ENCODE results near the gene TAS1R3. TPM values are rescaled to one million over a fixed set of nuclear protein-coding genes. Genes with fewer than 3 reads are reported as not detected.

The TAS1R3 gene
- total and polyA plus RNA-seq, 2 donors (not counting 1 experiment from before 2014, with no cell fraction given) = 4.1 to 11.7 TPM

GRCh38 chr1:1285611-1286311 is 45.3 kb upstream of the TAS1R3 start:
- H3K79me2 ChIP-seq (ENCODE audit: control insufficient read depth, insufficient read depth, low read length) = no peaks in the 10 kb centered on the region
- TF ChIP-seq, protein P1, sequence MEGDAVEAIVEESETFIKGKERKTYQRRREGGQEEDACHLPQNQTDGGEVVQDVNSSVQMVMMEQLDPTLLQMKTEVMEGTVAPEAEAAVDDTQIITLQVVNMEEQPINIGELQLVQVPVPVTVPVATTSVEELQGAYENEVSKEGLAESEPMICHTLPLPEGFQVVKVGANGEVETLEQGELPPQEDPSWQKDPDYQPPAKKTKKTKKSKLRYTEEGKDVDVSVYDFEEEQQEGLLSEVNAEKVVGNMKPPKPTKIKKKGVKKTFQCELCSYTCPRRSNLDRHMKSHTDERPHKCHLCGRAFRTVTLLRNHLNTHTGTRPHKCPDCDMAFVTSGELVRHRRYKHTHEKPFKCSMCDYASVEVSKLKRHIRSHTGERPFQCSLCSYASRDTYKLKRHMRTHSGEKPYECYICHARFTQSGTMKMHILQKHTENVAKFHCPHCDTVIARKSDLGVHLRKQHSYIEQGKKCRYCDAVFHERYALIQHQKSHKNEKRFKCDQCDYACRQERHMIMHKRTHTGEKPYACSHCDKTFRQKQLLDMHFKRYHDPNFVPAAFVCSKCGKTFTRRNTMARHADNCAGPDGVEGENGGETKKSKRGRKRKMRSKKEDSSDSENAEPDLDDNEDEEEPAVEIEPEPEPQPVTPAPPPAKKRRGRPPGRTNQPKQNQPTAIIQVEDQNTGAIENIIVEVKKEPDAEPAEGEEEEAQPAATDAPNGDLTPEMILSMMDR (IDR thresholded peaks at IDR 0.05) = no peak
- TF ChIP-seq EZH2 (IDR thresholded peaks at IDR 0.05; ENCODE audit: borderline replicate concordance, insufficient read depth, low read depth, low read length, poor library complexity, severe bottlenecking) = no peak
- CTCF ChIA-PET = interaction anchor here (0.8 to 1.7 kb wide), 4 partner anchors 11 to 302 kb away, joined by 3 to 5 read pairs (median 4); no protein-coding TSS in a partner anchor
- Mint-ChIP-seq H3K27me3 (no peaks in the 10 kb centered on the region), H3K4me1 (peaks cover 7% of the 10 kb centered on the region), H3K27ac (no peak overlapping the region), H3K9me3 (ENCODE audit: insufficient read depth) (no peaks in the 10 kb centered on the region), H3K4me3 (no peak overlapping the region)
- no peaks in the 10 kb centered on the region for H3K27me3 ChIP-seq (replicated peaks in 1 of 4; ENCODE audit: control extremely low read depth in 1 of 4, control insufficient read depth in 3 of 4, insufficient read depth in 4 of 4, low read length in 3 of 4)
- 78% methylated on average over 37 of the region's 37 CpGs for WGBS (ENCODE audit: insufficient coverage)
- H3K4me1 ChIP-seq (ENCODE audit: control insufficient read depth in 2 of 2, insufficient read depth in 2 of 2, low read length in 2 of 2) = peaks cover 0 to 9% of the 10 kb centered on the region in 2 donors
- no peak overlapping the region for H2AFZ ChIP-seq (ENCODE audit: insufficient read depth, low read depth, low read length, poor library complexity, severe bottlenecking)
- ATAC-seq (ENCODE audit: low read depth) = no peak
- POLR2A ChIA-PET = no interaction called here
- H3K36me3 ChIP-seq (replicated peaks in 1 of 2; ENCODE audit: control extremely low read depth in 1 of 2, control insufficient read depth in 1 of 2, extremely low read depth in 1 of 2, insufficient read depth in 2 of 2, low read length in 1 of 2) = no peaks in the 10 kb centered on the region
- H3K27ac ChIP-seq (ENCODE audit: low read length in 2 of 2) = no peak overlapping the region
- H4K20me1 ChIP-seq (ENCODE audit: control insufficient read depth, insufficient read depth, low read length, poor library complexity, severe bottlenecking) = no peaks in the 10 kb centered on the region
- H3K4me3 ChIP-seq (ENCODE audit: control extremely low read depth in 1 of 5, extremely low read depth in 1 of 5, insufficient read depth in 1 of 5, low read depth in 2 of 5, low read length in 4 of 5) = no peak overlapping the region
- H3K4me2 ChIP-seq (replicated peaks; ENCODE audit: low read depth, low read length, poor library complexity, severe bottlenecking) = no peak overlapping the region
- intact Hi-C loops (cut with micrococcal nuclease) = no loop called here
- H3K9ac ChIP-seq (ENCODE audit: low read length) = no peak overlapping the region
- DNase-seq = no peak
- H3K9me3 ChIP-seq (ENCODE audit: control extremely low read depth in 1 of 3, control insufficient read depth in 2 of 3, insufficient read depth in 1 of 3, low read length in 2 of 3) = no peaks in the 10 kb centered on the region
